Measurements from ENCODE around the gene RASL11A.

- TF ChIP-seq, protein P1, sequence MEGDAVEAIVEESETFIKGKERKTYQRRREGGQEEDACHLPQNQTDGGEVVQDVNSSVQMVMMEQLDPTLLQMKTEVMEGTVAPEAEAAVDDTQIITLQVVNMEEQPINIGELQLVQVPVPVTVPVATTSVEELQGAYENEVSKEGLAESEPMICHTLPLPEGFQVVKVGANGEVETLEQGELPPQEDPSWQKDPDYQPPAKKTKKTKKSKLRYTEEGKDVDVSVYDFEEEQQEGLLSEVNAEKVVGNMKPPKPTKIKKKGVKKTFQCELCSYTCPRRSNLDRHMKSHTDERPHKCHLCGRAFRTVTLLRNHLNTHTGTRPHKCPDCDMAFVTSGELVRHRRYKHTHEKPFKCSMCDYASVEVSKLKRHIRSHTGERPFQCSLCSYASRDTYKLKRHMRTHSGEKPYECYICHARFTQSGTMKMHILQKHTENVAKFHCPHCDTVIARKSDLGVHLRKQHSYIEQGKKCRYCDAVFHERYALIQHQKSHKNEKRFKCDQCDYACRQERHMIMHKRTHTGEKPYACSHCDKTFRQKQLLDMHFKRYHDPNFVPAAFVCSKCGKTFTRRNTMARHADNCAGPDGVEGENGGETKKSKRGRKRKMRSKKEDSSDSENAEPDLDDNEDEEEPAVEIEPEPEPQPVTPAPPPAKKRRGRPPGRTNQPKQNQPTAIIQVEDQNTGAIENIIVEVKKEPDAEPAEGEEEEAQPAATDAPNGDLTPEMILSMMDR (IDR thresholded peaks at IDR 0.05), result no peak
- no peak for TF ChIP-seq POLR2A (IDR thresholded peaks at IDR 0.05)
These were observed 10.2 kb downstream of the RASL11A start for GRCh38 chr13:27280841-27281240.
